HG03025 (cell line): ENCODE measurements around the gene CPVL.

Experiments
- ATAC-seq: cut with Tn5 transposase; IDR thresholded peaks from one replicate; pipeline ENCODE4 v1.9.1; 2021; ENCODE audit warnings: mild to moderate bottlenecking, moderate library complexity; ENCODE audit not compliant: unreplicated experiment, low FRiP score

Gene CPVL

DNA sequence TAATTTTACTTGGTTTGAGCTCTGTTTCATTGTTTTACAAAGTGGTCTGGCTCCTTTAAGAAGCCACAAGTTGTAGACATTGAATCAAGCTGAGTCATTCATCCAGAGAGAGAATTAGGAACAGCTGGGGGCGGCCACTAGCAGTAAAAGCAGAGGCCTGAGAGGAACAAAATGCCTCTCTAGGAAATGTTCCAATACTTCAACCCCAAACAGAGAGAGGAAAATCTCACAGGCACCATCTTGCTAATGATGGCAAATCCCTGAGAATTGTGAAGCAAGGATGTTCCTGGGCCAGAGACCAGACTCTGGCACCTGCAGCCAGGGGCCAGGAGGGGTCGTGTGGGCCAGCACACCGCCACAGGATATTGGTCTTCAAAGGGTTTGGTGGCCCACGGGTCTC lies 161.7 kb downstream of the CPVL start:
- no peak for ATAC-seq

GRCh38 chr7:28984217-28984616 lies 162.1 kb downstream of the CPVL start:
- no peak for ATAC-seq

GRCh38 chr7:28983396-28984190 lies 162.7 kb downstream of the CPVL start:
- ATAC-seq, result no peak

- ATAC-seq, result no peak
Measured at GRCh38 chr7:28981161-28981465, 165.2 kb downstream of the CPVL start.

- no peak for ATAC-seq
Measured at GRCh38 chr7:28980451-28981160, 165.7 kb downstream of the CPVL start.

DNA sequence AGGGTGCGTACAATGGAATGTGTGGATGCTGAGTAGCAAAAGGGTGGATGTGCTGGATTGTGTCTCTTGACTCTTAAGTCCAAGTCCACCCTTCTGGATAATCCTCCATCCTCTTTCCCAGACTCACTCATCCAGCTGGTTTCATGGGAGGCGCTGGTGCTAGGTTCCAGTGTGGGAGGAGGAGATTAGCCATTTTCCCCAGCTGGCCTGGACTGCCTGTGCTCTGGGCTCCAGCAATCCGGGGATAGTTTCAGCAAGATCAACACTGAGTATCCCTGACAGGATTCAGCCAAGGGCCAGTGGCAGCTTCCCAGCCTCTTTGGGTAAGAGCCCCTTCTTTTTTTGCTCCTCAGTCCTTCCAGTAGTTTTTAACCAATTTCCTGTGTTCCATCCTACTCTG lies 166.6 kb downstream of the CPVL start:
- no peak for ATAC-seq

DNA sequence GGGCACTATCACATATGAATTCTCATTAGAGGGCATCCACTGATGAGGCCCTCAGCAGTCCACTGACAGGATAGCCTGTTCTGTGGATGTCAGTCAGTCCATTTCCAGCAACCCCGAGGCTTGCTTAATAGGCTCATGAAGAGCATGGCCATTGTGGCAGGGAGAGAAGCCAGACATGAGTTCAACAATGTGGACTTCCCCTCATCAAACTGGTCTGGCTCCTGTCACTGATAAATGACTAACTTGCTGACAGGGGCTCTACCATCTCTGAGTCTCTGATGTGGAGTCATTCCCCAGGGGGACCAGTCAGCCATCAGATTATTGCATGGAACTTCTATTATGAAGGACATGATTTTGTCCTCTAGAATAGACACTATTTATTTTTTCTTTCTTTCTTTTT lies 168.5 kb downstream of the CPVL start:
- no peak for ATAC-seq

- no peak for ATAC-seq
Measured at GRCh38 chr7:28976022-28976421, 170.3 kb downstream of the CPVL start.

DNA sequence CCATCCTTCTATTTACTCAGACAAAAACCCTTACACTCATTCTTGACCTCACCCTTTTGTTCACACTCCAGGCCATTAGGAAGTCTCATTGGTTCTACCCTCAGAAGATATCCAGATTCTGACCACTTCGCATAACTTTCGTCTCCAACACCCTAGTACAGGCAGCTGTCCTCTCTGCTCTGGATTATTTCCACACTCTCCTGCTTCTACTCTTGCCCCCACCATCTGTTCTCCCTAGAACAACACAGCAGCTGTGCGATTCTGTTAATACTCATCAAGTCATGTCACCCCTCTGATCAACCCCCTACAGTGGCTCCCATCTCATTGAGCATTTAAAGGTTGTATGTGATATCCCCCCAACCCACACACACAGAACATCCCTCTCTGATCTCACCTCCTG lies 172.7 kb downstream of the CPVL start:
- ATAC-seq, result no peak

DNA sequence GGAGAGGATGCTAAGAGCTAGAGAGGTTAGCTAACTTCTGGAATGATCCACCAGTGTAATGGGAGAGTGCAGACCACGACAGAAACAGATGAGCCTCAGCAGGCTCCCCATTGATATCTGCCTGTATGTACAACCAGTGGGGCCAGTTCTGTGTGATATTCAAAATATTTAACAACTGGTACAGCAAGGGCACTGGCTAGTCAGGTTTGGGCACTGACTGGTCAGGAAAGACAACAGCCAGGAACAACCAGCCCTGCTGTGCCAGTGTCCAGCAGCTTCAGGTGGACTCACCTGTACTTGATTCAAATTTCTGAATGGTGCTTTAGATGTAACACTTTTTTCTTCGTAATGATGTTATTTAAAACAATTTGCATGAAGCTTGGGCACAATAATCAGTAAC lies 182.3 kb downstream of the CPVL start:
- no peak for ATAC-seq

- ATAC-seq, result no peak
Measured at GRCh38 chr7:28961972-28962371, 184.4 kb downstream of the CPVL start.

- ATAC-seq, result no peak
Measured at GRCh38 chr7:28960071-28960840, 186.1 kb downstream of the CPVL start.

GRCh38 chr7:28958980-28959347 lies 187.4 kb downstream of the CPVL start:
- ATAC-seq, result no peak

- ATAC-seq, result no peak
Measured at GRCh38 chr7:28958235-28958979, 187.9 kb downstream of the CPVL start, which contains the start of gene TRIL. TRIL (minus strand) TSS chr7:28958330; CDS start chr7:28958046, 284 bp downstream.

DNA sequence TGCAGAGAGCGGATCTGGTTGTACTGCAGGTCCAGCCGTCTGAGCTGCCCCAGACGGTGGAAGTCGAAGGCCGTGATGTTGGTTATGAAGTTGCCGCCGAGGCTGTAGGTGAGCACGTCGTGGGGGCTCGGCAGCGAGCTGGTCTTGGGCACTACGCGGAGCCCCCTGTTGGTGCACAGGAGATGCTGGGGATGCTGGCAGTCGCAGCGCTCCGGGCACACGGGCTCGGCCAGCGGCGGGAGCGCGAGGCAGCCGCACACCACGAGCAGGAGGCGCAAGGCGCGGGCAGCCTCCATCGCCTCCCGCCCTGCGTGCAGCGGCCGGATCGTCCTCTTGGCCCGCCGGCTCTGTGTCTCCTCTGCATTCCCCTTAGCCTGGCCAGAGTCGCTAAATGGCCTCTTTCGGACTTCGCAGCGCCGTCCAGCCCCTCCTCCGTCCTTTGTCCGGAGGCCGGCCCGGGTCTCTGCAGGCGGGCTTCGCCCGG lies 188.5 kb downstream of the CPVL start:
- no peak for ATAC-seq

- no peak for ATAC-seq
Measured at GRCh38 chr7:28957064-28957750, 189.1 kb downstream of the CPVL start.

- ATAC-seq, result no peak
Measured at GRCh38 chr7:28956608-28957063, 189.7 kb downstream of the CPVL start.

- no peak for ATAC-seq
Measured at GRCh38 chr7:28955718-28956607, 190.4 kb downstream of the CPVL start.

DNA sequence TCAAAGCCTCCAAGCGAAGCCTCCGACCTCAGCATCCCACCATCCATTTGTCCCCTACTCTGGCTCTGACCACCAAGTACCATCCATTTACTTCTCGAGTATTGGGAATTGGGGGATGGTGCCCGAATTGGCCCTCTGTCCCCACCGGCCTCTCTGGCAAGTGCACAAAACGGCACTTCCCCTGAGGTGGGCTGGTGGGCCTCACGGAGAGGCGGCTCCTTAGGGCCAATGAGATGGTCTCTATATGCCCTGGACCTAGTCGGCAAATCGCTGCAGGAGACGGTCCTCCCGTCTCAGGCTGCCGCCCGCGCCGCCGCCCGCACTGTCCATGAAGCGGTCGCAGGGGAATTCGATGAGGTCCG lies 191.0 kb downstream of the CPVL start:
- no peak for ATAC-seq
